Esophagus (tissue), 2 donors: ENCODE results near the gene USP36. TPM values are rescaled to one million over a fixed set of nuclear protein-coding genes. Genes with fewer than 3 reads are reported as not detected.
"Not testable (repeated sequence)": the region's sequence is repeated elsewhere in the genome, so short reads cannot be mapped to it uniquely, and the experiment has no call there.

Experiments
- H3K27ac ChIP-seq, 2 donors: one replicate each; pipeline ENCODE4 v1.5.1; 2013; ENCODE audit warnings: low read depth in 2 of 2, mild to moderate bottlenecking in 2 of 2, inconsistent platforms in 1 of 2, low read length in 1 of 2, moderate library complexity in 1 of 2
- H3K27me3 ChIP-seq, 2 donors: one replicate each; pipeline ENCODE4 v1.6.1; 2013; ENCODE audit warnings: low read length in 2 of 2, control low read depth in 1 of 2, mild to moderate bottlenecking in 1 of 2; ENCODE audit not compliant: insufficient read depth in 2 of 2, control insufficient read depth in 1 of 2
- H3K36me3 ChIP-seq, 2 donors: one replicate each; pipeline ENCODE4 v1.6.1; 2013; ENCODE audit warnings: low read length in 1 of 2; ENCODE audit not compliant: control insufficient read depth in 2 of 2, insufficient read depth in 2 of 2
- H3K4me1 ChIP-seq, 2 donors: one replicate each; pipeline ENCODE4 v1.6.1; 2013; ENCODE audit warnings: low read length in 1 of 2; ENCODE audit not compliant: control insufficient read depth in 2 of 2, insufficient read depth in 2 of 2
- H3K4me3 ChIP-seq, 2 donors: one replicate each; pipeline ENCODE4 v1.5.1; 2013; ENCODE audit warnings: low read length in 2 of 2, mild to moderate bottlenecking in 2 of 2, low read depth in 1 of 2, moderate library complexity in 1 of 2
- H3K9me3 ChIP-seq, 2 donors: one replicate each; pipeline ENCODE4 v1.6.1; 2013; ENCODE audit warnings: mild to moderate bottlenecking in 2 of 2, low read depth in 1 of 2, low read length in 1 of 2, moderate library complexity in 1 of 2; ENCODE audit not compliant: control insufficient read depth in 2 of 2, insufficient read depth in 1 of 2
- WGBS, 2 donors: extraction: QIAGEN DNeasy Blood & Tissue Kit; methylation state at CpG; one replicate each; pipeline ENCODE4 v1.1.7; 2013; 5-methylcytosine and 5-hydroxymethylcytosine counted together
- polyA plus RNA-seq, 2 donors: library from polyadenylated mRNA; stranded (reverse); fragments of 200-250 nt; gene quantifications; one replicate each; pipeline ENCODE4 v1.2.3, GENCODE V29; 2013
- donor health status: healthy with polysubstance abuse.
- donor health status: Bipolar disorder and iron deficiency.

The USP36 gene
- polyA plus RNA-seq, 2 donors: 17.0 to 17.6 TPM

DNA sequence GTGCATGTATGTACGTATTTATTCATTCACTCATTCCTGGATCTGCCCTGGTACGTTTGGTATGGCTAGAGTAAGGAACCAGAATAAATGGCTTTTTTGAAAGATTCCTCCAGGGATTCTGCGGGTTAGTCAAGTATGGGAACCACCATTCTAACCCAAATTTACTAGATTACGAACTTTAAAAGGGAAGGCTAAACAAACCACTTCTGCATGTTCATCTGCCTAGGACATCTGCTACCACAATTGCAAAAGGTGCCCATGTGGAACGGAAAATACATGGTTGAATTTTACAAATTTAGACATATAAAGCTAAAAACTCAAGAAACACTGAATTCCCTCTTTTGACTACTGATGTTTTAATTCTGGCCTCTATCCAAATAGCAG, 80.7 kb downstream of the USP36 start:
- Histone ChIP-seq H3K27me3 (no peaks in the 10 kb centered on the region), H3K9me3 (no peaks in the 10 kb centered on the region), H3K4me3 (no peak overlapping the region), H3K36me3 (no peaks in the 10 kb centered on the region), H3K4me1 (peaks cover 0 to 11% of the 10 kb centered on the region in 2 donors), H3K27ac (no peak overlapping the region)
- 77 to 80% methylated on average over 5 of the region's 5 CpGs for WGBS, 2 donors

DNA sequence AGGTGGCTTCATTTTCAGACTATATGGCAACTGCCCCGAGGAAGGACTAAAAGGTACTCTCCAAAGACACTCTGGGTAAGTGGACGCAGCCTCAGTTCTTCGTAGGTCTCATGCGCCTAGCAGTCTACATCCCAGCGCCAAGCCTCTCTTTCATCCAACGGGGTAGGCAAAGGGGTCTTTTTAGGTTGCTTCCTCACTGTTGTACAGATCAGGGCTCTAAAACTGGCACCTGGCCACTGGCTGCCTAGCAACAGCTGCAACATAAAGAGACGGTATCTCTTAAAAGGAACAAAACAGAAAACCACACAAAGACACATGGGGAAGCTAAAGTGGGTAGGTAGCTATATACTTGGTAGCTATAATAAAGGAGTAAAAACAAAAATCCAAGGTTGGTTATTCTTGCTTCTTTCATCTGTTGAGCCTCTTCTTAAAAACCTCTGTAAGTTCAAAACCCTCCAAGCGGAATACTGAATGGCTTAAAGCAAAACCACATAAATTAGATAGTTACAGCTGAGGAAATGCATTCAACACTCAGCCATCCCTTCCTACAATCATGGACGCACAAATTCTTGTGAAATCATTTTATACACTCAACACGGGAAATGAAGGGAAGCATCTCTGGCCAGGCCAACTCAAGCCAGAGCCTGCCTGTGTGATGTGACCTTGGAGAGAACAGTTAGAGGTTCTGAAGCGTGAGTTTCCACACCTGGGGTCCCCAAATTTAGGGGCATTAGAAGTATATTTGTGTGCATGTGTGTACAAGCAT, 81.2 kb downstream of the USP36 start:
- WGBS, 2 donors: 51 to 56% methylated on average over 11 of the region's 11 CpGs
- no peaks in the 10 kb centered on the region for H3K27me3 ChIP-seq
- H3K36me3 ChIP-seq: no peaks in the 10 kb centered on the region
- no peak overlapping the region for H3K4me3 ChIP-seq
- H3K9me3 ChIP-seq: no peaks in the 10 kb centered on the region
- peaks cover 0 to 7% of the 10 kb centered on the region in 2 donors for H3K4me1 ChIP-seq
- H3K27ac ChIP-seq: peak overlapping the region in 1 of 2 donors; percentile 35

GRCh38 chr17:78753316-78754250, 87.0 kb downstream of the USP36 start:
- Histone ChIP-seq H3K27me3 (no peaks in the 10 kb centered on the region), H3K4me1 (peaks cover 0 to 6% of the 10 kb centered on the region in 2 donors), H3K4me3 (no peak overlapping the region), H3K9me3 (no peaks in the 10 kb centered on the region), H3K36me3 (no peaks in the 10 kb centered on the region), H3K27ac (no peak overlapping the region)
- WGBS, 2 donors: 82% methylated on average over 13 of the region's 13 CpGs

DNA sequence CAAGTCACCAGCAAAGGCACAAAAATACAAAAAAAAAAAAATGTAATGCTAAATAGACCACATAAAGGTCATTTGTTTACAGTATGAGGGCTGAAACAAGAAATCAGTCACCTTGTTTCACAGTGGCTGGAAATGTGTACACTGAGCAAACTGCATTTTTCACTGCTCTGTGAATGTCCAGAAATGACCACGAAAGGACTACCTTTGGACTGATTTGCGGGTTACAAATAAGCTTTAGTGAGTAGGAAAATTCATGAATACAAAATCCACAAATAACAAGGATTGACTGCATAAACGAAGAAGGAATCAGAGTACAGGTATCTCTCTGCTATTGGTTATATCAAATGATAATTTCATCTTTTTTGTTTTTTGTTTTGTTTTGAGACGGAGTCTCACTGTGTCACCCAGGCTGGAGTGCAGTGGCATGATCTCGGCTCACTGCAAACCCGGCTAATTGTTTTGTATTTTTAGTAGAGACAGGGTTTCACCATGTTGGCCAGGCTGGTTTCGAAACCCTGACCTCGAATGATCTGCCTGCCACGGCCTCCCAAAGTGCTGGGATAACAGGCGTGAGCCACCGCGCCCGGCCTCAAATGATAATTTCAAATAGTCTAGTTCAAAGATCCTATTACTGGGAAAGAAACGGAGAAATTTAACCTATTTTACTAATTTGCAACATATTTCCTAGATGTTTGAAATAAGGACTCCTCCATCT, 89.0 kb downstream of the USP36 start:
- no peak overlapping the region for H3K27ac ChIP-seq
- H3K4me1 ChIP-seq: peaks cover 0 to 3% of the 10 kb centered on the region in 2 donors
- 81 to 90% methylated on average over 14 of the region's 14 CpGs for WGBS, 2 donors
- no peaks in the 10 kb centered on the region for H3K27me3 ChIP-seq
- no peaks in the 10 kb centered on the region for H3K36me3 ChIP-seq
- H3K4me3 ChIP-seq: no peak overlapping the region
- H3K9me3 ChIP-seq: no peaks in the 10 kb centered on the region

- H3K36me3 ChIP-seq, H3K27me3 ChIP-seq, H3K27ac ChIP-seq, H3K4me3 ChIP-seq, H3K4me1 ChIP-seq, H3K9me3 ChIP-seq: not testable (repeated sequence)
- WGBS, 2 donors: 93 to 97% methylated on average over 5 of the region's 5 CpGs
Observed at GRCh38 chr17:78751000-78751399, 89.6 kb downstream of the USP36 start.

DNA sequence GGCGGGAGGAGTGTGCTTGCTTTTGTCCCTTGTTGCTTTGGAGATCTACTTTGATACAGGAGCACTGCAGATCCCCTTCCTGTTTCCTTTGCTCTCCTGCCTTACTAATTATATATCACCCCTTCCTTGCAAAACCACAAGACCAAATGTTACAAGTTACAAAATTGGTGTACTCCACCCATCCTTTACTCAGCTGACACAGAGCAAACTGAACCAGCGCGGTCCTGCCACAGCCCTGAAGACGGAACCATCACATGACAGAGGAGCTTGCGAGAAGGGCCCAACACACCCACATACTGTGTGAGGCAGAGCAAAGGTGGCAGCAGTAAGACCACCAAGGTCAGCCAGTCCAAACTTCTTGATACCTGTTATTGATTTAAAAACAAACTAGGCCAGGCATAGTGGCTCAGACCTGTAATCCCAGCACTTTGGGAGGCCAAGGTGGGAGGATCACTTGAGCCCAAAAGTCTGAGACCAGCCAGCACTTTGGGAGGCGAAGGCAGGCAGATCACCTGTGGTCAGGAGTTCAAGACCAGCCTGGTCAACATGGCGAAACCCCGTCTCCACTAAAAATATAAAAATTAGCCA, 91.8 kb downstream of the USP36 start:
- Histone ChIP-seq H3K27me3 (no peaks in the 10 kb centered on the region), H3K36me3 (no peaks in the 10 kb centered on the region), H3K9me3 (no peaks in the 10 kb centered on the region), H3K27ac (peak overlapping the region; percentile 66 to 79), H3K4me1 (peaks cover 0 to 6% of the 10 kb centered on the region in 2 donors), H3K4me3 (no peak overlapping the region)
- 52 to 53% methylated on average over 8 of the region's 8 CpGs for WGBS, 2 donors

GRCh38 chr17:78748048-78748729, 92.4 kb downstream of the USP36 start:
- 34 to 53% methylated on average over 6 of the region's 6 CpGs for WGBS, 2 donors
- no peaks in the 10 kb centered on the region for H3K36me3 ChIP-seq
- peaks cover 0 to 6% of the 10 kb centered on the region in 2 donors for H3K4me1 ChIP-seq
- no peaks in the 10 kb centered on the region for H3K9me3 ChIP-seq
- H3K4me3 ChIP-seq: no peak overlapping the region
- peak overlapping the region; percentile 66 to 79 for H3K27ac ChIP-seq
- H3K27me3 ChIP-seq: no peaks in the 10 kb centered on the region

GRCh38 chr17:78747488-78747887, 93.1 kb downstream of the USP36 start:
- Histone ChIP-seq H3K4me1 (peaks cover 0 to 6% of the 10 kb centered on the region in 2 donors), H3K27ac (peak overlapping the region in 1 of 2 donors; percentile 48), H3K36me3 (no peaks in the 10 kb centered on the region)

DNA sequence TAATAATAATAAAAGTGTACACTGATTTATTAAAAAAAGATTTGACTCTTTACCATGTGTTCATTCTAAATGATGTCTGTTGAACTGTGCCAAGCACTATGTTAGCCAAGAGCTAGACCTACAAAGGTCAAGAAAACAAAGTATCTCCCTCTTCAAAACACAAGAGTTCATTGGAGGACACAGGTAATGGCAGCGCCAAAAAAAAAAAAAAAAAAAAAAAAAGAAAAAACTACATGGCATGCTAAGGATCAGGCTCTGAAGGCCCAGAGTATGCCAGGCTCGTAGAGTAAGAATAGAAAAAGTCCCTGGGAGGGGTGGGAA, 93.7 kb downstream of the USP36 start:
- no peaks in the 10 kb centered on the region for H3K36me3 ChIP-seq
- 37 to 67% methylated on average over 2 of the region's 2 CpGs for WGBS, 2 donors
- no peak overlapping the region for H3K27ac ChIP-seq
- H3K27me3 ChIP-seq: no peaks in the 10 kb centered on the region
- H3K4me1 ChIP-seq: peaks cover 0 to 6% of the 10 kb centered on the region in 2 donors
- H3K9me3 ChIP-seq: no peaks in the 10 kb centered on the region
- H3K4me3 ChIP-seq: no peak overlapping the region

More at GRCh38 chr17:78747488-78747887, 93.1 kb downstream of the USP36 start:
- Histone ChIP-seq H3K4me3 (no peak overlapping the region), H3K9me3 (no peaks in the 10 kb centered on the region), H3K27me3 (no peaks in the 10 kb centered on the region)
- 57 to 59% methylated on average over 2 of the region's 2 CpGs for WGBS, 2 donors
